PC-9 (cell line): ENCODE data around the gene ADGRV1. TPM values are rescaled to one million over a fixed set of nuclear protein-coding genes. Genes with fewer than 3 reads are reported as not detected.

Experiments
- BruUV-seq: library from RNA; stranded (reverse); fragments of 400-500 nt; replicated peaks from 2 replicates; lab custom pipeline; 2021; lab: Mats Ljungman, UMichigan
- CTCF ChIA-PET: fragments of 300-600 bp; sonication (Branson Sonifier 250); formaldehyde crosslinking; loops from one replicate; lab custom pipeline; 2022; ENCODE audit warnings: antibody characterized with exemption; lab: Charles Lee
- POLR2A ChIA-PET: fragments of 300-600 bp; sonication (Branson Sonifier 250); formaldehyde crosslinking; loops from one replicate; lab custom pipeline; 2022; ENCODE audit warnings: antibody characterized with exemption; ENCODE audit not compliant: unreplicated experiment; lab: Charles Lee
- DNase-seq, 2 experiments: peaks; one replicate each; pipeline versions ENCODE4 v3.0.0 to v3.0.0-alpha.2; 2015 to 2022; ENCODE audit warnings: mixed read lengths in 1 of 2
- H2AFZ ChIP-seq: fragments of 200-600 bp; sonication (generic); 2 replicates; pipeline ENCODE4 v1.8.1; 2017; ENCODE audit warnings: antibody characterized with exemption
- H3F3A ChIP-seq: fragments of 200-600 bp; sonication (generic); 2 replicates; pipeline ENCODE4 v1.8.1; 2017; ENCODE audit warnings: antibody characterized with exemption, mild to moderate bottlenecking, low read depth; ENCODE audit not compliant: insufficient read depth
- H3K27ac ChIP-seq: fragments of 200-600 bp; sonication (generic); 2 replicates; pipeline ENCODE4 v1.6.1; 2016; ENCODE audit warnings: mixed run types
- H3K27me3 ChIP-seq: fragments of 200-600 bp; sonication (generic); 2 replicates; pipeline ENCODE4 v1.6.1; 2016; ENCODE audit warnings: low read depth, mixed run types; ENCODE audit not compliant: insufficient read depth
- H3K36me3 ChIP-seq: fragments of 200-600 bp; sonication (generic); 2 replicates; pipeline ENCODE4 v1.6.1; 2016; ENCODE audit warnings: low read depth, mixed run types
- H3K4me1 ChIP-seq: fragments of 200-600 bp; sonication (generic); replicated peaks from 2 replicates; pipeline ENCODE4 v1.6.1; 2016; ENCODE audit warnings: mixed run types; ENCODE audit not compliant: insufficient read depth
- H3K4me2 ChIP-seq: fragments of 200-600 bp; sonication (generic); 2 replicates; pipeline ENCODE4 v1.6.1; 2017; ENCODE audit warnings: mixed run types
- H3K4me3 ChIP-seq: fragments of 200-600 bp; sonication (generic); 2 replicates; pipeline ENCODE4 v1.6.1; 2016; ENCODE audit warnings: mixed run types
- H3K79me2 ChIP-seq: fragments of 200-600 bp; sonication (generic); 2 replicates; pipeline ENCODE4 v1.6.1; 2017; ENCODE audit warnings: low read depth, mixed run types
- H3K9me2 ChIP-seq: fragments of 200-600 bp; sonication (generic); 2 replicates; pipeline ENCODE4 v1.8.1; 2017; ENCODE audit warnings: mild to moderate bottlenecking; ENCODE audit not compliant: insufficient read depth
- H3K9me3 ChIP-seq: fragments of 200-600 bp; sonication (generic); 2 replicates; pipeline ENCODE4 v1.8.1; 2016; ENCODE audit warnings: low read depth; ENCODE audit not compliant: insufficient read depth
- H4K20me1 ChIP-seq: fragments of 200-600 bp; sonication (generic); 2 replicates; pipeline ENCODE4 v1.8.1; 2017; ENCODE audit not compliant: insufficient read depth
- EZH2 ChIP-seq: fragments of 200-600 bp; sonication (generic); IDR thresholded peaks from 2 replicates; pipeline ENCODE4 v1.8.0; 2017; ENCODE audit warnings: antibody characterized with exemption, low read depth
- intact Hi-C: fragments of 100-400 bp; cut with micrococcal nuclease; formaldehyde crosslinking; loops from one replicate; pipeline ENCODE4 v1.10.0; 2022; ENCODE audit not compliant: unreplicated experiment
- total RNA-seq: library from RNA; stranded (reverse); gene quantifications from 2 replicates; pipeline ENCODE4 v1.2.3, GENCODE V29; 2021
- TF ChIP-seq, protein P1 (sequence below): fragments of 200-600 bp; sonication (generic); conservative IDR thresholded peaks from 2 replicates; pipeline ENCODE4 v1.6.1; 2017; ENCODE audit warnings: mixed run types, antibody characterized with exemption, mild to moderate bottlenecking, moderate library complexity

Gene ADGRV1
- total RNA-seq, 1 experiment from 2014 or later: 1.0 TPM

GRCh38 chr5:90901261-90901660, 342.7 kb downstream of the ADGRV1 start:
- TF ChIP-seq, protein P1, sequence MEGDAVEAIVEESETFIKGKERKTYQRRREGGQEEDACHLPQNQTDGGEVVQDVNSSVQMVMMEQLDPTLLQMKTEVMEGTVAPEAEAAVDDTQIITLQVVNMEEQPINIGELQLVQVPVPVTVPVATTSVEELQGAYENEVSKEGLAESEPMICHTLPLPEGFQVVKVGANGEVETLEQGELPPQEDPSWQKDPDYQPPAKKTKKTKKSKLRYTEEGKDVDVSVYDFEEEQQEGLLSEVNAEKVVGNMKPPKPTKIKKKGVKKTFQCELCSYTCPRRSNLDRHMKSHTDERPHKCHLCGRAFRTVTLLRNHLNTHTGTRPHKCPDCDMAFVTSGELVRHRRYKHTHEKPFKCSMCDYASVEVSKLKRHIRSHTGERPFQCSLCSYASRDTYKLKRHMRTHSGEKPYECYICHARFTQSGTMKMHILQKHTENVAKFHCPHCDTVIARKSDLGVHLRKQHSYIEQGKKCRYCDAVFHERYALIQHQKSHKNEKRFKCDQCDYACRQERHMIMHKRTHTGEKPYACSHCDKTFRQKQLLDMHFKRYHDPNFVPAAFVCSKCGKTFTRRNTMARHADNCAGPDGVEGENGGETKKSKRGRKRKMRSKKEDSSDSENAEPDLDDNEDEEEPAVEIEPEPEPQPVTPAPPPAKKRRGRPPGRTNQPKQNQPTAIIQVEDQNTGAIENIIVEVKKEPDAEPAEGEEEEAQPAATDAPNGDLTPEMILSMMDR: no peak
- TF ChIP-seq EZH2: no peak
- no peak overlapping the region for H3K4me3 ChIP-seq
- H3K27ac ChIP-seq: no peak overlapping the region
- CTCF ChIA-PET: no interaction called here
- no peak overlapping the region for H3K4me2 ChIP-seq
- no peaks in the 10 kb centered on the region; the same call in 1 of the 2 replicates for H3K9me3 ChIP-seq
- no peaks in the 10 kb centered on the region for H3K36me3 ChIP-seq
- POLR2A ChIA-PET: interaction anchor here (0.5 kb wide), 1 partner anchor 87 kb away, joined by 3 read pairs; no protein-coding TSS in a partner anchor
- H3F3A ChIP-seq: no peaks in the 10 kb centered on the region
- H2AFZ ChIP-seq: no peak overlapping the region
- no peaks in the 10 kb centered on the region for H3K79me2 ChIP-seq
- DNase-seq: no peak
- no peaks in the 10 kb centered on the region for H3K9me2 ChIP-seq
- H3K4me1 ChIP-seq: peaks cover 14% of the 10 kb centered on the region; the same call in 1 of the 2 replicates
- intact Hi-C loops: no loop called here
- H3K27me3 ChIP-seq: no peaks in the 10 kb centered on the region
- no peaks in the 10 kb centered on the region for H4K20me1 ChIP-seq
- BruUV-seq: no TSS peak

- peaks cover 14% of the 10 kb centered on the region; the same call in 1 of the 2 replicates for H3K4me1 ChIP-seq
- intact Hi-C loops: no loop called here
- no peaks in the 10 kb centered on the region for H3K27me3 ChIP-seq
- H3K4me2 ChIP-seq: no peak overlapping the region
- no peak overlapping the region for H3K27ac ChIP-seq
- POLR2A ChIA-PET: no interaction called here
- H3K9me2 ChIP-seq: no peaks in the 10 kb centered on the region
- no peaks in the 10 kb centered on the region for H4K20me1 ChIP-seq
- no peaks in the 10 kb centered on the region for H3K79me2 ChIP-seq
- no peak overlapping the region for H3K4me3 ChIP-seq
- no peak for DNase-seq
- H3F3A ChIP-seq: no peaks in the 10 kb centered on the region
- no peaks in the 10 kb centered on the region for H3K36me3 ChIP-seq
- no TSS peak for BruUV-seq
- no peaks in the 10 kb centered on the region; the same call in 1 of the 2 replicates for H3K9me3 ChIP-seq
- no peak for TF ChIP-seq EZH2
- TF ChIP-seq, protein P1: no peak
- CTCF ChIA-PET: no interaction called here
- H2AFZ ChIP-seq: no peak overlapping the region
Measured at GRCh38 chr5:90902170-90902569, 343.6 kb downstream of the ADGRV1 start.

DNA sequence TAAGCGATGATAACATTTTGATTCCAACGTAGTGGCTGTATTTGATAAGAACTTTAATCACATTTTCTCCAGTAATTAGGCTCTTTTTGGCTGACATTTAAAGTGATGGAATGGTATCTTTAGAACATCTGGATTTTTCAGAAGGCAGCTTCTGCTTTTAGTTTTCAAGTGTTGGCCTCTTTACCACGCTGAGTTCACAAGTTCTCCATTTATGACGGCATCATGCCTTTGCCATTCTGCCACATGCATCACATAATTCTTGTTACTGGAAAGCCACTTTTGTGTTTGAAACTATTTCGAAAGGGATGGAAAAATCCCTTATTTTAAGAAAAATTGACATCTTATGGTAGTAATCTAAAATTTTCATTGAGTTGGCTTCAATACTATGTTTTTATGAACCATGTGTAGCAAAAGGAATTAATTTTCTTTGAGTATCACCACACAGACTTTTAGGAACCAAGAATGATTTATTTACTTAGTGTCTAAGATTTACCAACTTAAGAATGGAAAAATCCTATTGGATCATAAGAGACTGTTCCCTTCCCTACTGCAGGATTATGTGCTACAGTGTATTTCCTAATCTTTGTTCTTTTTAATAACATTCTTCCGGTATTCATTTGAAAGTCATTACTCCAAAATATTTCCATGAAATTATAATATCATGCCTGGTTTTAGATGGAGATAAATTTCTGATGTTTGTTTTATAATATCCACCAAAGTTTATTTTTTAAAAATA, 344.2 kb downstream of the ADGRV1 start:
- TF ChIP-seq, protein P1: no peak
- TF ChIP-seq EZH2: no peak
- H3K79me2 ChIP-seq: no peaks in the 10 kb centered on the region
- no peaks in the 10 kb centered on the region for H3F3A ChIP-seq
- no peaks in the 10 kb centered on the region for H3K36me3 ChIP-seq
- peaks cover 14% of the 10 kb centered on the region; the same call in 1 of the 2 replicates for H3K4me1 ChIP-seq
- ChIA-PET POLR2A (no interaction called here), CTCF (no interaction called here)
- no peak overlapping the region for H3K4me3 ChIP-seq
- no peak overlapping the region for H2AFZ ChIP-seq
- no peak overlapping the region for H3K4me2 ChIP-seq
- no peak overlapping the region for H3K27ac ChIP-seq
- no peaks in the 10 kb centered on the region for H3K9me2 ChIP-seq
- no peaks in the 10 kb centered on the region for H4K20me1 ChIP-seq
- H3K27me3 ChIP-seq: no peaks in the 10 kb centered on the region
- intact Hi-C loops: no loop called here
- DNase-seq: no peak
- BruUV-seq: no TSS peak
- H3K9me3 ChIP-seq: no peaks in the 10 kb centered on the region; the same call in 1 of the 2 replicates
